Measurements from ENCODE around the gene PURA.

DNA sequence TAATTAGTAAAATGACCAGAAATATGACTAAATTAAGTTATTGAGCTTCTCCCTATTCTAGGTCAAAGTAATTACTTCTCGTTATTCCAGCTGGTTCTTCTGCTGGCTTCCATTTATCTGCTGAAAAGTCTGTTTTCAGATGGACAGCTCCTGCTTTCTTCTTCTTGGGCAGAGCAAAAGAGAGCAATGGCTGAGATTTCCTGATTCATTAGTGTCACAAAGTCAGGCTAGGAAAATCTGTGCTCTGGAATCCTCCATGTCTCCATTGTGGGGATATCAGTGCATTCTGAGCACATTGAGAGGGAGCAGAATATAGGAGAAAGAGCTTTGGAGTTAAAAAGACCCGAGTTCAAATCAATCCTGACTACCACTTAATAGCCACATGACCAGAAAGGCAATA, 37.1 kb upstream of the PURA start:
- TF ChIP-seq, protein P1, sequence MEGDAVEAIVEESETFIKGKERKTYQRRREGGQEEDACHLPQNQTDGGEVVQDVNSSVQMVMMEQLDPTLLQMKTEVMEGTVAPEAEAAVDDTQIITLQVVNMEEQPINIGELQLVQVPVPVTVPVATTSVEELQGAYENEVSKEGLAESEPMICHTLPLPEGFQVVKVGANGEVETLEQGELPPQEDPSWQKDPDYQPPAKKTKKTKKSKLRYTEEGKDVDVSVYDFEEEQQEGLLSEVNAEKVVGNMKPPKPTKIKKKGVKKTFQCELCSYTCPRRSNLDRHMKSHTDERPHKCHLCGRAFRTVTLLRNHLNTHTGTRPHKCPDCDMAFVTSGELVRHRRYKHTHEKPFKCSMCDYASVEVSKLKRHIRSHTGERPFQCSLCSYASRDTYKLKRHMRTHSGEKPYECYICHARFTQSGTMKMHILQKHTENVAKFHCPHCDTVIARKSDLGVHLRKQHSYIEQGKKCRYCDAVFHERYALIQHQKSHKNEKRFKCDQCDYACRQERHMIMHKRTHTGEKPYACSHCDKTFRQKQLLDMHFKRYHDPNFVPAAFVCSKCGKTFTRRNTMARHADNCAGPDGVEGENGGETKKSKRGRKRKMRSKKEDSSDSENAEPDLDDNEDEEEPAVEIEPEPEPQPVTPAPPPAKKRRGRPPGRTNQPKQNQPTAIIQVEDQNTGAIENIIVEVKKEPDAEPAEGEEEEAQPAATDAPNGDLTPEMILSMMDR (conservative IDR thresholded peaks at IDR 0.05; ENCODE audit: low read depth, low read length), result no peak
- TF ChIP-seq, protein P2, sequence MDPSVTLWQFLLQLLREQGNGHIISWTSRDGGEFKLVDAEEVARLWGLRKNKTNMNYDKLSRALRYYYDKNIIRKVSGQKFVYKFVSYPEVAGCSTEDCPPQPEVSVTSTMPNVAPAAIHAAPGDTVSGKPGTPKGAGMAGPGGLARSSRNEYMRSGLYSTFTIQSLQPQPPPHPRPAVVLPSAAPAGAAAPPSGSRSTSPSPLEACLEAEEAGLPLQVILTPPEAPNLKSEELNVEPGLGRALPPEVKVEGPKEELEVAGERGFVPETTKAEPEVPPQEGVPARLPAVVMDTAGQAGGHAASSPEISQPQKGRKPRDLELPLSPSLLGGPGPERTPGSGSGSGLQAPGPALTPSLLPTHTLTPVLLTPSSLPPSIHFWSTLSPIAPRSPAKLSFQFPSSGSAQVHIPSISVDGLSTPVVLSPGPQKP (IDR thresholded peaks at IDR 0.05; ENCODE audit: borderline replicate concordance, low read depth, low read length), result no peak
- TF ChIP-seq POLR2A (IDR thresholded peaks at IDR 0.05; ENCODE audit: low read depth, low read length) (no peak), MAZ (IDR thresholded peaks at IDR 0.05; ENCODE audit: borderline replicate concordance, low read depth, low read length) (no peak), BHLHE40 (IDR thresholded peaks at IDR 0.05; ENCODE audit: low read depth, low read length) (no peak), RFX5 (IDR thresholded peaks at IDR 0.05; ENCODE audit: low read depth, low read length) (no peak), CHD1 (IDR thresholded peaks at IDR 0.05; ENCODE audit: low read depth, low read length) (no peak), RCOR1 (IDR thresholded peaks at IDR 0.05; ENCODE audit: insufficient replicate concordance, low read length) (no peak), SMC3 (IDR thresholded peaks at IDR 0.05; ENCODE audit: low read depth, low read length) (no peak), MXI1 (IDR thresholded peaks at IDR 0.05; ENCODE audit: borderline replicate concordance, low read depth, low read length) (no peak)
